H1 (cell line): ENCODE measurements around the gene GULP1. TPM values are rescaled to one million over a fixed set of nuclear protein-coding genes. Genes with fewer than 3 reads are reported as not detected.

Experiments used
- CTCF ChIA-PET: fragments of 300-600 bp; sonication (Branson Sonifier 250); formaldehyde crosslinking; loops from one replicate; lab custom pipeline; 2021; ENCODE audit not compliant: partially characterized antibody; lab: Charles Lee
- POLR2A ChIA-PET: fragments of 300-600 bp; sonication (Branson Sonifier 250); formaldehyde crosslinking; loops from one replicate; lab custom pipeline; 2021; ENCODE audit warnings: inconsistent platforms; ENCODE audit not compliant: partially characterized antibody; lab: Charles Lee
- DNase-seq, 2 experiments: peaks; one replicate each; pipeline versions ENCODE4 v3.0.0 to v3.0.0-alpha.2; 2010 to 2022; ENCODE audit warnings: low spot score in 2 of 2, low read depth in 1 of 2, mixed read lengths in 1 of 2
- FAIRE-seq: peaks from 2 replicates; lab custom pipeline; 2011; peaks lifted over from hg19 to GRCh38; lab: Jason Lieb, UNC
- H2AFZ ChIP-seq: 2 replicates; pipeline ENCODE4 v1.8.1; 2012; ENCODE audit warnings: low read length, inconsistent platforms
- H2AK5ac ChIP-seq: 2 replicates; pipeline ENCODE4 v1.6.1; 2013; ENCODE audit warnings: low read depth, low read length
- H2BK120ac ChIP-seq: replicated peaks from 2 replicates; pipeline ENCODE3; 2013; ENCODE audit warnings: low read depth, low read length, inconsistent platforms
- H2BK12ac ChIP-seq: 2 replicates; pipeline ENCODE4 v1.6.1; 2013; ENCODE audit warnings: low read depth, low read length
- H2BK15ac ChIP-seq: 2 replicates; pipeline ENCODE4 v1.6.1; 2013; ENCODE audit warnings: low read length
- H2BK20ac ChIP-seq: 2 replicates; pipeline ENCODE4 v1.6.1; 2013; ENCODE audit warnings: low read length
- H2BK5ac ChIP-seq: 2 replicates; pipeline ENCODE4 v1.6.1; 2013; ENCODE audit warnings: low read depth, low read length
- H3K14ac ChIP-seq: 2 replicates; pipeline ENCODE4 v1.6.1; 2013; ENCODE audit warnings: inconsistent platforms; ENCODE audit not compliant: insufficient read length
- H3K18ac ChIP-seq: 2 replicates; pipeline ENCODE4 v1.6.1; 2013; ENCODE audit warnings: low read length; ENCODE audit errors: extremely low read depth
- H3K23ac ChIP-seq: 2 replicates; pipeline ENCODE4 v1.6.1; 2013; ENCODE audit warnings: inconsistent platforms; ENCODE audit not compliant: insufficient read length
- H3K23me2 ChIP-seq: 2 replicates; pipeline ENCODE4 v1.6.1; 2013; ENCODE audit warnings: low read depth, low read length
- H3K27ac ChIP-seq: 2 replicates; pipeline ENCODE4 v1.6.1; 2011; ENCODE audit warnings: low read depth, low read length, inconsistent platforms
- H3K27me3 ChIP-seq, 4 experiments: replicated peaks in 1 of 4; 1 replicate in 1 of 4; 2 replicates in 3 of 4; pipeline versions ENCODE4 v1.6.1 to v1.8.1; 2011 to 2013; ENCODE audit warnings: low read length in 3 of 4, mild to moderate bottlenecking in 3 of 4, inconsistent platforms in 2 of 4, mixed read lengths in 2 of 4, moderate library complexity in 1 of 4; ENCODE audit not compliant: control insufficient read depth in 3 of 4, insufficient read depth in 3 of 4; ENCODE audit errors: extremely low read depth in 1 of 4
- H3K36me3 ChIP-seq, 4 experiments: 2 replicates each; pipeline versions ENCODE4 v1.6.1 to v1.8.1; 2011 to 2013; ENCODE audit warnings: mild to moderate bottlenecking in 4 of 4, low read length in 3 of 4, moderate library complexity in 2 of 4, control low read depth in 1 of 4, inconsistent platforms in 1 of 4; ENCODE audit not compliant: insufficient read depth in 4 of 4, control insufficient read depth in 2 of 4
- H3K4ac ChIP-seq: replicated peaks from 2 replicates; pipeline ENCODE3; 2013; ENCODE audit warnings: low read length, low read depth, mixed read lengths, inconsistent platforms; ENCODE audit not compliant: insufficient read length
- H3K4me1 ChIP-seq, 4 experiments: replicated peaks in 1 of 4; 1 replicate in 1 of 4; 2 replicates in 3 of 4; pipeline versions ENCODE4 v1.6.1 to v1.8.1; 2011 to 2013; ENCODE audit warnings: low read length in 3 of 4, inconsistent platforms in 2 of 4, mixed read lengths in 1 of 4; ENCODE audit not compliant: insufficient read depth in 4 of 4, control insufficient read depth in 3 of 4
- H3K4me2 ChIP-seq, 2 experiments: 2 replicates each; pipeline versions ENCODE4 v1.6.1 to v1.8.1; 2011 to 2013; ENCODE audit warnings: low read depth in 2 of 2, low read length in 2 of 2, control low read depth in 1 of 2, inconsistent platforms in 1 of 2, mild to moderate bottlenecking in 1 of 2; ENCODE audit not compliant: insufficient read depth in 1 of 2
- H3K4me3 ChIP-seq, 4 experiments: fragments of 200-600, 300-600 bp in 1 of 4; sonication (generic), shearing (Covaris generic), sonication (Bioruptor Twin) in 1 of 4; 2 replicates each; pipeline versions ENCODE4 v1.5.1 to v1.8.1; 2011 to 2016; ENCODE audit warnings: low read length in 4 of 4, low read depth in 3 of 4, control low read depth in 2 of 4, inconsistent platforms in 2 of 4, mild to moderate bottlenecking in 2 of 4, mixed read lengths in 1 of 4, moderate library complexity in 1 of 4; ENCODE audit not compliant: insufficient read depth in 2 of 4; ENCODE audit errors: extremely low read depth in 1 of 4
- H3K56ac ChIP-seq: replicated peaks from 2 replicates; pipeline ENCODE3; 2013; ENCODE audit warnings: low read depth, mild to moderate bottlenecking, mixed read lengths, low read length, inconsistent platforms; ENCODE audit not compliant: insufficient read length
- H3K79me1 ChIP-seq: 2 replicates; pipeline ENCODE4 v1.6.1; 2013; ENCODE audit warnings: low read depth, low read length, control low read depth
- H3K79me2 ChIP-seq, 2 experiments: 2 replicates each; pipeline versions ENCODE4 v1.6.1 to v1.8.1; 2012 to 2013; ENCODE audit warnings: low read length in 2 of 2, mild to moderate bottlenecking in 2 of 2, inconsistent platforms in 1 of 2; ENCODE audit not compliant: insufficient read depth in 2 of 2, control insufficient read depth in 1 of 2
- H3K9ac ChIP-seq, 4 experiments: replicated peaks in 1 of 4; 1 replicate in 1 of 4; 2 replicates in 3 of 4; pipeline versions ENCODE4 v1.6.1 to v1.8.1; 2011 to 2013; ENCODE audit warnings: low read depth in 3 of 4, low read length in 3 of 4, control low read depth in 2 of 4, mild to moderate bottlenecking in 2 of 4, moderate library complexity in 2 of 4, inconsistent platforms in 1 of 4; ENCODE audit errors: extremely low read depth in 1 of 4
- H3K9me3 ChIP-seq, 2 experiments: 2 replicates each; pipeline versions ENCODE4 v1.6.1 to v1.8.1; 2012 to 2013; ENCODE audit warnings: mild to moderate bottlenecking in 2 of 2, moderate library complexity in 2 of 2, control low read depth in 1 of 2, inconsistent platforms in 1 of 2, low read depth in 1 of 2, low read length in 1 of 2, mixed read lengths in 1 of 2; ENCODE audit not compliant: insufficient read depth in 2 of 2
- H4K20me1 ChIP-seq, 2 experiments: replicated peaks in 1 of 2; 2 replicates each; pipeline versions ENCODE3 to v1.8.1; 2011 to 2013; ENCODE audit warnings: inconsistent platforms in 2 of 2, low read length in 2 of 2, mild to moderate bottlenecking in 1 of 2; ENCODE audit not compliant: insufficient read depth in 2 of 2, control insufficient read depth in 1 of 2
- H4K5ac ChIP-seq: 2 replicates; pipeline ENCODE4 v1.6.1; 2013; ENCODE audit warnings: low read length, low read depth, mixed read lengths, inconsistent platforms; ENCODE audit not compliant: insufficient read length
- H4K8ac ChIP-seq: 2 replicates; pipeline ENCODE4 v1.8.0; 2013; ENCODE audit warnings: mild to moderate bottlenecking, moderate library complexity, low read length, inconsistent platforms; ENCODE audit not compliant: insufficient read depth; ENCODE audit errors: extremely low read depth
- H4K91ac ChIP-seq: replicated peaks from 2 replicates; pipeline ENCODE3; 2013; ENCODE audit warnings: low read length, mixed read lengths, inconsistent platforms; ENCODE audit not compliant: insufficient read length
- KDM5A ChIP-seq: fragments of 200-600 bp; IDR thresholded peaks from 2 replicates; pipeline ENCODE4 v1.7.1; 2012; ENCODE audit warnings: mild to moderate bottlenecking, low read length, inconsistent platforms, mixed read lengths
- RXRA ChIP-seq: IDR thresholded peaks from 2 replicates; pipeline ENCODE4 v1.6.1; 2011; ENCODE audit warnings: low read depth, mild to moderate bottlenecking, low read length, moderate library complexity; ENCODE audit not compliant: insufficient read depth
- SIX5 ChIP-seq: IDR thresholded peaks from 2 replicates; pipeline ENCODE4 v1.6.1; 2011; ENCODE audit warnings: mild to moderate bottlenecking, low read depth, low read length
- WGBS, 2 experiments: shearing (Covaris generic) in 1 of 2; methylation state at CpG; one replicate each; pipeline versions ENCODE4 v1.1.6 to v1.1.7; 2013 to 2015; ENCODE audit warnings: low lambda C conversion rate in 2 of 2, mixed read lengths in 2 of 2, inconsistent platforms in 1 of 2, low coverage in 1 of 2, missing lambda C conversion rate in 1 of 2; ENCODE audit not compliant: insufficient replicate concordance in 2 of 2, insufficient coverage in 1 of 2, insufficient read length in 1 of 2; ENCODE audit errors: extremely low coverage in 1 of 2, missing lambda C conversion rate in 1 of 2; 5-methylcytosine and 5-hydroxymethylcytosine counted together
- polyA plus RNA-seq, 7 experiments: library from polyadenylated mRNA; depleted of rRNA in 3 of 7; stranded (reverse) in 5 of 7; unstranded in 2 of 7; fragments of >200 nt in 5 of 7; fragments of 200-250 nt in 2 of 7; gene quantifications; 1 replicate in 5 of 7; 2 replicates in 1 of 7; 4 replicates in 1 of 7; pipeline versions ENCODE4 v1.2.1 to v1.2.3, GENCODE V29; 2011 to 2013; ENCODE audit warnings: missing spikeins in 2 of 7, mixed read lengths in 2 of 7
- total RNA-seq: library from RNA; stranded (reverse); fragmentation: NEBNext Ultra II Directional; extraction: Animal tissue kit (Norgen Biotek cat#: 25700); gene quantifications from 2 replicates; pipeline ENCODE4 v1.2.1, GENCODE V29; 2021

The GULP1 gene
- total and polyA plus RNA-seq, 2 of the 8 experiments (the other 6 are each of a cell fraction or from before 2014, with no cell fraction given), result 69.7 to 139 TPM

DNA sequence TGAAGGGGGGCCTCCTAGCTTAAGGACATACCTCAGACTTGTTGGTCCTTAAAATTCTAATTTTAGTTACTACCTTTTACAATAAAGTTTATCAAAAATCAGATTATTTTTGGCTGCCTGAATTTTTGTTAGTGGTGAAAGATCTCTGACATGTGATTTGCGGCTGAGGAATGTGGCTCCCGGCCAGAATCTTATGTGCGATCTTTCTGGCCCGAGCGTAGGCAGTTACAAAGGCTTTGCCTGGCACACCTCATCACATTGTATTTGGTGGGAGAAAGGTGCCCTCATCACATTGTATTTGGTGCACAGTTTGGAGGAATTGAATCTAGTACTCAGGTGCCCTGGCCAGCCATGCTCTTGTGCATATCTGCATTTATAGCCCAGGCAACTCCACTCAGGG lies 289.1 kb downstream of the GULP1 start:
- Histone ChIP-seq H3K4ac (no peak overlapping the region), H3K27me3 (no peaks in the 10 kb centered on the region), H2AFZ (no peak overlapping the region), H3K18ac (no peak overlapping the region), H2BK120ac (no peak overlapping the region), H3K36me3 (peaks cover 0 to 15% (median 7%) of the 10 kb centered on the region in 4 experiments; a peak in 4 of 8 replicates), H3K14ac (no peak overlapping the region), H3K4me3 (no peak overlapping the region), H4K91ac (no peak overlapping the region), H3K9ac (no peak overlapping the region), H3K4me2 (no peak overlapping the region), H3K4me1 (no peaks in the 10 kb centered on the region), H3K27ac (no peak overlapping the region), H2BK12ac (no peak overlapping the region), H2AK5ac (no peak overlapping the region), H3K23ac (no peak overlapping the region), H3K79me1 (no peaks in the 10 kb centered on the region), H2BK5ac (no peak overlapping the region), H3K9me3 (0 out of 4 replicates have a peak, but pooled peaks cover 0 to 2% of the 10 kb centered on the region in 2 experiments), H3K56ac (no peak overlapping the region), H4K8ac (no peak overlapping the region), H3K23me2 (no peaks in the 10 kb centered on the region), H2BK20ac (no peak overlapping the region), H2BK15ac (no peak overlapping the region), H3K79me2 (no peaks in the 10 kb centered on the region), H4K5ac (no peak overlapping the region)
- FAIRE-seq (no peak), DNase-seq (no peak)
- 93% methylated on average over 5 of the region's 5 CpGs; no CpG with 5 or more reads in 1 of the 2 experiments for WGBS, 2 experiments
- CTCF ChIA-PET, result no interaction called here
- TF ChIP-seq SIX5 (no peak), RXRA (no peak), KDM5A (no peak)
- TF ChIP-seq, all 59 proteins: peak for 0
- POLR2A ChIA-PET, result no interaction called here
- H4K20me1 ChIP-seq, result no peaks in the 10 kb centered on the region
